Endothelial cell of umbilical vein (primary cell): ENCODE data around the gene KIAA1671. TPM values are rescaled to one million over a fixed set of nuclear protein-coding genes. Genes with fewer than 3 reads are reported as not detected.
A peak's percentile ranks its signal among the peaks of the same experiment; 100 is the strongest.
"Not testable (repeated sequence)": the region's sequence is repeated elsewhere in the genome, so short reads cannot be mapped to it uniquely, and the experiment has no call there.

Experiments used
- BruUV-seq: library from RNA; stranded (reverse); fragments of 400-500 nt; replicated peaks from 2 replicates; lab custom pipeline; 2021; lab: Mats Ljungman, UMichigan
- CTCF ChIA-PET: fragments of 300-600, 350-600 bp; sonication (Branson Sonifier 250); formaldehyde crosslinking; loops from one replicate; lab custom pipeline; 2021; ENCODE audit warnings: antibody characterized with exemption, inconsistent platforms; lab: Charles Lee
- POLR2A ChIA-PET: fragments of 300-600, 350-600 bp; sonication (Branson Sonifier 250); formaldehyde crosslinking; loops from one replicate; lab custom pipeline; 2021; ENCODE audit warnings: antibody characterized with exemption, inconsistent platforms; lab: Charles Lee
- DNase-seq: peaks from one replicate; pipeline ENCODE4 v3.0.0-alpha.2; 2011; ENCODE audit warnings: low read depth, low spot score
- FAIRE-seq: peaks from 2 replicates; lab custom pipeline; 2011; peaks lifted over from hg19 to GRCh38; lab: Jason Lieb, UNC
- H2AFZ ChIP-seq: 2 replicates; pipeline ENCODE4 v1.6.0; 2012; ENCODE audit warnings: low read depth, low read length, control low read depth, inconsistent platforms
- H3K27ac ChIP-seq: 2 replicates; pipeline ENCODE4 v1.5.1; 2011; ENCODE audit warnings: low read depth, mild to moderate bottlenecking, control low read depth, low read length, moderate library complexity; ENCODE audit not compliant: insufficient read depth
- H3K27me3 ChIP-seq, 2 experiments: 2 replicates each; pipeline versions ENCODE4 v1.6.0 to v1.6.1; 2011; ENCODE audit warnings: low read length in 2 of 2, mixed read lengths in 1 of 2; ENCODE audit not compliant: control insufficient read depth in 2 of 2, insufficient read depth in 2 of 2
- H3K36me3 ChIP-seq, 2 experiments: 2 replicates in 1 of 2; 3 replicates in 1 of 2; pipeline ENCODE4 v1.5.1; 2011; ENCODE audit warnings: low read length in 2 of 2, mild to moderate bottlenecking in 1 of 2, moderate library complexity in 1 of 2; ENCODE audit not compliant: control insufficient read depth in 2 of 2, insufficient read depth in 2 of 2; ENCODE audit errors: extremely low read depth in 1 of 2
- H3K4me1 ChIP-seq: 3 replicates; pipeline ENCODE4 v1.5.1; 2011; ENCODE audit warnings: mild to moderate bottlenecking, low read length; ENCODE audit not compliant: control insufficient read depth, insufficient read depth; ENCODE audit errors: extremely low read depth
- H3K4me2 ChIP-seq: 2 replicates; pipeline ENCODE4 v1.6.1; 2011; ENCODE audit warnings: low read length, control low read depth, mixed read lengths; ENCODE audit not compliant: insufficient read depth
- H3K4me3 ChIP-seq, 3 experiments: fragments of 200-600 bp in 1 of 3; sonication (generic), shearing (Covaris generic) in 1 of 3; replicated peaks in 1 of 3; 2 replicates each; pipeline ENCODE4 v1.5.1; 2011 to 2016; ENCODE audit warnings: control low read depth in 3 of 3, low read length in 3 of 3, mild to moderate bottlenecking in 2 of 3, inconsistent platforms in 1 of 3, low read depth in 1 of 3, moderate library complexity in 1 of 3; ENCODE audit not compliant: insufficient read depth in 1 of 3
- H3K79me2 ChIP-seq: 2 replicates; pipeline ENCODE4 v1.6.0; 2012; ENCODE audit warnings: low read length, inconsistent platforms; ENCODE audit not compliant: control insufficient read depth, insufficient read depth
- H3K9ac ChIP-seq: replicated peaks from 2 replicates; pipeline ENCODE3; 2011; ENCODE audit warnings: low read length, control low read depth; ENCODE audit not compliant: insufficient read depth; ENCODE audit errors: extremely low read depth
- H3K9me1 ChIP-seq: replicated peaks from 3 replicates; pipeline ENCODE4 v1.6.0; 2011; ENCODE audit warnings: mild to moderate bottlenecking, low read length; ENCODE audit not compliant: control insufficient read depth, insufficient read depth; ENCODE audit errors: extremely low read depth
- H3K9me3 ChIP-seq: replicated peaks from 2 replicates; pipeline ENCODE4 v1.5.1; 2012; ENCODE audit warnings: low read length, inconsistent platforms; ENCODE audit not compliant: control insufficient read depth, insufficient read depth
- H4K20me1 ChIP-seq: replicated peaks from 2 replicates; pipeline ENCODE3; 2011; ENCODE audit warnings: mild to moderate bottlenecking, low read length; ENCODE audit not compliant: control insufficient read depth, insufficient read depth; ENCODE audit errors: extremely low read depth
- dilution Hi-C: fragments of 300-500 bp; cut with MboI; formaldehyde crosslinking; loops from one replicate; pipeline ENCODE4 v1.15.0; 2019; ENCODE audit warnings: low sequenced_read_pairs; ENCODE audit not compliant: extremely low pct_ligation_motif_present
- intact Hi-C: fragments of 100-400 bp; cut with micrococcal nuclease; formaldehyde crosslinking; loops from one replicate; pipeline ENCODE4 v1.10.0; 2022
- polyA plus RNA-seq, 4 experiments: library from polyadenylated mRNA; depleted of rRNA in 3 of 4; stranded (reverse) in 3 of 4; unstranded in 1 of 4; fragments of >200 nt; gene quantifications; 2 replicates each; pipeline versions ENCODE4 v1.2.1 to v1.2.3, GENCODE V29; 2011 to 2012; ENCODE audit warnings: missing spikeins in 1 of 4
- total RNA-seq: library from RNA; stranded (reverse); gene quantifications from 2 replicates; pipeline ENCODE4 v1.2.3, GENCODE V29; 2021

Gene KIAA1671
- total and polyA plus RNA-seq, 2 donors (not counting 3 experiments of a cell fraction or from before 2014, with no cell fraction given) = 23.1 to 85.1 TPM

- dilution Hi-C loops, H3K4me1 ChIP-seq, DNase-seq, H2AFZ ChIP-seq, intact Hi-C loops, H3K27ac ChIP-seq, H3K9me1 ChIP-seq, H4K20me1 ChIP-seq, H3K4me3 ChIP-seq, POLR2A ChIA-PET, CTCF ChIA-PET, BruUV-seq, FAIRE-seq, H3K79me2 ChIP-seq, H3K4me2 ChIP-seq, H3K27me3 ChIP-seq, H3K9me3 ChIP-seq, H3K9ac ChIP-seq: not testable (repeated sequence)
- peaks cover 18 to 40% of the 10 kb centered on the region in 2 experiments for H3K36me3 ChIP-seq
Measured at GRCh38 chr22:25178348-25178747, 225.8 kb downstream of the KIAA1671 start.

DNA sequence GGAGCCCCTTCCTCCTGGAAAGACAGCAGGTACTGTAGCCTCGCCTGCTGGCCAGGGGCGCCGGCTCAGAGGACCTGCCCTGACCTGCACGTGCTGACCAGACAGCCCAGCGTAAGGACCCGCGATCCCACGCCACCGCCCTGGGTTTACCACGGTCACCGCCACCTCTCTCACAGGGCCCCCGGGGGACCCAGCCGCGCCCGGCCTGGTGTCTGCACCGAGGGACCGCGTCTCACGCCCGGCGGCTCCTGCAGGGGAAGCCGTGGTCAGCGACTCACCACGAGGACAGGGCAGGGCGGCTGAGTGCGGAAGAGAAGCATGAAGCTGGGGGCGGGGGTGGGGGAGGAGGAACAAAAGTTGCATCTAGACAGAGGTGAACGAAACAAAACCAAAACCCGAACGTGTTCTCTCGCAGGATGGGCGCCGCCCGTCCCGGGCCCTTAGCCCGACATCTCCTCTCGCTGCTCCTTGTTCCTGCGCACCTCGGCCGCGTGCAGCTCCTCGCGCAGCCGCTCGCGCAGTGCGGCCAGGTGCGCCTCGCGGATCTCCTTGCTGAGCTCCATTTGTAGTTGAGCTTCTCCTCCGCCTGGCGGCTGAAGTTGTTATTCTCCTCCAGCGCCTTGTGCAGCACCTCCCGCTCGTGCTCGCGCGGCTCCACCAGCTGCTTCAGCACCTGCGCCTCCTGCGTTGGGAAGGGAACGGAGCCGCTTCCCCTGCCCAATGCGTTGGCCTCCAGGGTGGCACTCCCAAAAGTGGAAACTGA is 226.5 kb downstream of the KIAA1671 start:
- H3K27ac ChIP-seq, CTCF ChIA-PET, H3K4me2 ChIP-seq, dilution Hi-C loops, H3K27me3 ChIP-seq, H3K9ac ChIP-seq, H3K9me3 ChIP-seq, H2AFZ ChIP-seq, DNase-seq, intact Hi-C loops, BruUV-seq, H3K9me1 ChIP-seq, POLR2A ChIA-PET, H3K4me3 ChIP-seq, H4K20me1 ChIP-seq, H3K4me1 ChIP-seq, H3K79me2 ChIP-seq: not testable (repeated sequence)
- H3K36me3 ChIP-seq = peaks cover 17 to 38% of the 10 kb centered on the region in 2 experiments
- peak; percentile 40 for FAIRE-seq
